OCI-LY3 (cell line): ENCODE data around the gene MYO7A.

Experiments used
- CTCF ChIP-seq: fragments of 200-600, 300-600 bp; sonication (generic); IDR thresholded peaks from 2 replicates; pipeline ENCODE4 v1.5.1; 2014; ENCODE audit warnings: antibody characterized with exemption, low read length, low read depth
- EZH2phosphoT487 ChIP-seq: fragments of 200-600 bp; shearing (Covaris generic); IDR thresholded peaks from 2 replicates; pipeline ENCODE4 v1.6.1; 2018; ENCODE audit warnings: antibody characterized with exemption, mixed run types, low read depth

GRCh38 chr11:77094841-77095365, 33.1 kb upstream of the MYO7A start:
- TF ChIP-seq CTCF (no peak), EZH2phosphoT487 (no peak)
